CD4-positive, alpha-beta T cell (primary cell): Measurements from ENCODE around the gene IRS1. TPM values are rescaled to one million over a fixed set of nuclear protein-coding genes. Genes with fewer than 3 reads are reported as not detected.

Experiments used
- ATAC-seq: fragments of 200-7000 bp; cut with Tn5 transposase; one replicate; pipeline ENCODE4 v1.10.0; 2022; ENCODE audit warnings: mild to moderate bottlenecking; ENCODE audit not compliant: poor library complexity
- CTCF ChIA-PET: fragments of 350-600 bp; sonication (Branson Sonifier 250); formaldehyde crosslinking; loops from one replicate; lab custom pipeline; 2021; ENCODE audit warnings: antibody characterized with exemption, inconsistent platforms; lab: Charles Lee
- POLR2A ChIA-PET: fragments of 350-600 bp; sonication (Branson Sonifier 250); formaldehyde crosslinking; loops from one replicate; lab custom pipeline; 2021; ENCODE audit warnings: antibody characterized with exemption, inconsistent platforms; lab: Charles Lee
- DNase-seq, 14 experiments: peaks; one replicate each; pipeline ENCODE4 v3.0.0-alpha.2; 2013 to 2020; ENCODE audit warnings: mixed read lengths in 2 of 14
- H3K27ac ChIP-seq, 2 donors: one replicate each; pipeline versions ENCODE4 v1.5.1 to v1.7.0; 2013; ENCODE audit warnings: low read length in 2 of 2, low read depth in 1 of 2, mild to moderate bottlenecking in 1 of 2
- H3K27me3 ChIP-seq, 2 experiments: 1 replicate in 1 of 2; 2 replicates in 1 of 2; pipeline versions ENCODE4 v1.6.1 to v1.7.0; 2013; ENCODE audit warnings: low read length in 2 of 2, control low read depth in 1 of 2, mild to moderate bottlenecking in 1 of 2, moderate library complexity in 1 of 2; ENCODE audit not compliant: insufficient read depth in 2 of 2, control insufficient read depth in 1 of 2
- H3K36me3 ChIP-seq: one replicate; pipeline ENCODE4 v1.6.1; 2013; ENCODE audit warnings: low read length, control low read depth; ENCODE audit not compliant: insufficient read depth
- H3K4me1 ChIP-seq: one replicate; pipeline ENCODE4 v1.6.1; 2013; ENCODE audit warnings: low read length, control low read depth; ENCODE audit not compliant: insufficient read depth
- H3K4me3 ChIP-seq: one replicate; pipeline ENCODE4 v1.5.1; 2013; ENCODE audit warnings: mild to moderate bottlenecking, low read length, moderate library complexity
- H3K9me3 ChIP-seq, 2 experiments: 1 replicate in 1 of 2; 2 replicates in 1 of 2; pipeline versions ENCODE4 v1.6.1 to v1.7.0; 2013; ENCODE audit warnings: low read length in 2 of 2, mild to moderate bottlenecking in 2 of 2, control low read depth in 1 of 2, moderate library complexity in 1 of 2; ENCODE audit not compliant: control insufficient read depth in 1 of 2, insufficient read depth in 1 of 2
- H3K27ac Mint-ChIP-seq: one replicate; pipeline ENCODE4 v1.8.0; 2020; ENCODE audit warnings: mixed read lengths
- H3K27me3 Mint-ChIP-seq: one replicate; pipeline ENCODE4 v1.8.0; 2021; ENCODE audit warnings: mixed read lengths
- H3K36me3 Mint-ChIP-seq: one replicate; pipeline ENCODE4 v1.8.0; 2021; ENCODE audit warnings: low read depth, mixed read lengths
- H3K4me1 Mint-ChIP-seq: one replicate; pipeline ENCODE4 v1.8.0; 2021; ENCODE audit warnings: low read depth, mixed read lengths
- H3K4me3 Mint-ChIP-seq: one replicate; pipeline ENCODE4 v1.8.0; 2020; ENCODE audit warnings: mild to moderate bottlenecking, mixed read lengths
- H3K9me3 Mint-ChIP-seq: one replicate; pipeline ENCODE4 v1.8.0; 2020; ENCODE audit warnings: mixed read lengths
- CTCF ChIP-seq: fragments of 200-600 bp; IDR thresholded peaks from one replicate; pipeline ENCODE4 v1.8.0; 2022; ENCODE audit warnings: antibody characterized with exemption, mild to moderate bottlenecking
- intact Hi-C, 2 experiments: fragments of 100-400 bp; cut with DNase I in 1 of 2; cut with micrococcal nuclease in 1 of 2; formaldehyde crosslinking; loops; one replicate each; pipeline versions ENCODE4 v1.15.1 to v1.9.0; 2023 to 2025; cut with DNase I, micrococcal nuclease
- total RNA-seq, 174 experiments: library from RNA in 2 of 174; stranded (reverse) in 2 of 174; gene quantifications; one replicate each; pipeline ENCODE4 v1.2.3 and lab custom pipeline; 2021 to 2026

IRS1 gene
- total RNA-seq, 2 experiments from 2014 or later = 2.9 TPM

- Mint-ChIP-seq H3K27ac (peak overlapping the region; percentile 24), H3K9me3 (no peaks in the 10 kb centered on the region), H3K4me1 (peaks cover 21% of the 10 kb centered on the region), H3K27me3 (peaks cover 10% of the 10 kb centered on the region), H3K36me3 (no peaks in the 10 kb centered on the region), H3K4me3 (peak overlapping the region; percentile 82)
- intact Hi-C loops = loop anchor here (1.0 to 5.0 kb wide), 4 partner anchors 10 to 1128 kb away; partner anchors contain the start of gene RHBDD1 (in 1 of the 2)
- POLR2A ChIA-PET = interaction anchor here (0.9 to 3.9 kb wide), 5 partner anchors 11 to 37 kb away, joined by 3 to 38 read pairs (median 19); partner anchors contain the start of gene RHBDD1
- peak; percentile 34 for ATAC-seq
- TF ChIP-seq CTCF = no peak
- no peaks in the 10 kb centered on the region for H3K36me3 ChIP-seq
- peaks cover 46% of the 10 kb centered on the region for H3K4me1 ChIP-seq
- H3K9me3 ChIP-seq = peaks cover 0 to 3% of the 10 kb centered on the region in 2 experiments
- H3K4me3 ChIP-seq = peak overlapping the region; percentile 44
- peaks cover 0 to 18% of the 10 kb centered on the region in 2 experiments for H3K27me3 ChIP-seq
- no peak overlapping the region for H3K27ac ChIP-seq
- peak; percentile 42 to 87 (median 68) for DNase-seq
- CTCF ChIA-PET = interaction anchor here (1.7 to 2.9 kb wide), 2 partner anchors 34 to 585 kb away, joined by 4 to 10 read pairs; partner anchors contain the start of gene RHBDD1
Measured at GRCh38 chr2:226800941-226801784, 1.5 kb upstream of the IRS1 start.

GRCh38 chr2:226799976-226800940, 638 bp upstream of the IRS1 start:
- peaks cover 54% of the 10 kb centered on the region for H3K4me1 ChIP-seq
- no peak for ATAC-seq
- Mint-ChIP-seq H3K4me1 (peaks cover 21% of the 10 kb centered on the region), H3K36me3 (no peaks in the 10 kb centered on the region), H3K4me3 (peak overlapping the region; percentile 82), H3K9me3 (no peaks in the 10 kb centered on the region), H3K27me3 (peaks cover 10% of the 10 kb centered on the region), H3K27ac (peak overlapping the region; percentile 24)
- intact Hi-C loops = loop anchor here (2.0 to 10.0 kb wide), 5 partner anchors 37 to 1515 kb away; partner anchors contain the start of genes MFF (in 1 of the 2) and RHBDD1 (in 1 of the 2)
- POLR2A ChIA-PET = interaction anchor here (0.9 to 3.9 kb wide), 4 partner anchors 10 to 38 kb away, joined by 3 to 38 read pairs (median 22); partner anchors contain the start of gene RHBDD1
- peaks cover 0 to 5% of the 10 kb centered on the region in 2 experiments for H3K9me3 ChIP-seq
- H3K4me3 ChIP-seq = peak overlapping the region; percentile 44
- peaks cover 0 to 17% of the 10 kb centered on the region in 2 experiments for H3K27me3 ChIP-seq
- peak in 2 of 14 experiments; percentile 14 to 23 for DNase-seq
- TF ChIP-seq CTCF = peak; percentile 26
- no peak overlapping the region for H3K27ac ChIP-seq
- CTCF ChIA-PET = interaction anchor here (0.8 to 2.9 kb wide), 12 partner anchors 9 to 911 kb away, joined by 3 to 10 read pairs (median 4); partner anchors contain the start of gene RHBDD1
- no peaks in the 10 kb centered on the region for H3K36me3 ChIP-seq
